DOHH2 (cell line): ENCODE data around the gene RALBP1.

Experiments
- H3F3A ChIP-seq: fragments of 200-600 bp; sonication (generic), shearing (Covaris generic); 2 replicates; pipeline ENCODE4 v1.6.0; 2016; ENCODE audit warnings: antibody characterized with exemption, mild to moderate bottlenecking; ENCODE audit not compliant: control insufficient read depth, insufficient read depth
- H3K27ac ChIP-seq: fragments of 200-600 bp; sonication (generic); 2 replicates; pipeline ENCODE4 v1.5.1; 2014; ENCODE audit warnings: low read depth, mild to moderate bottlenecking, low read length, moderate library complexity
- H3K27me3 ChIP-seq: fragments of 200-600 bp; sonication (generic); 2 replicates; pipeline ENCODE4 v1.6.1; 2014; ENCODE audit warnings: mild to moderate bottlenecking, low read length, mixed read lengths; ENCODE audit not compliant: control insufficient read depth
- H3K36me3 ChIP-seq: fragments of 200-600 bp; sonication (generic); 2 replicates; pipeline ENCODE4 v1.6.1; 2014; ENCODE audit warnings: mild to moderate bottlenecking, low read length, moderate library complexity, mixed read lengths; ENCODE audit not compliant: control insufficient read depth
- H3K4me1 ChIP-seq: fragments of 200-600 bp; sonication (generic); 2 replicates; pipeline ENCODE4 v1.6.1; 2014; ENCODE audit warnings: mild to moderate bottlenecking, low read length, mixed read lengths; ENCODE audit not compliant: control insufficient read depth
- H3K4me2 ChIP-seq: fragments of 200-600 bp; sonication (generic); 2 replicates; pipeline ENCODE4 v1.6.0; 2014; ENCODE audit warnings: mild to moderate bottlenecking, low read length, moderate library complexity
- H3K4me3 ChIP-seq: fragments of 200-600 bp; sonication (generic); 2 replicates; pipeline ENCODE4 v1.5.1; 2014; ENCODE audit warnings: mild to moderate bottlenecking, low read length, mixed read lengths
- H3K79me2 ChIP-seq: fragments of 200-600 bp; sonication (generic); 2 replicates; pipeline ENCODE4 v1.6.1; 2014; ENCODE audit warnings: mild to moderate bottlenecking, low read length, mixed read lengths; ENCODE audit not compliant: control insufficient read depth
- H3K9me2 ChIP-seq: fragments of 200-600 bp; sonication (generic); replicated peaks from 2 replicates; pipeline ENCODE4 v1.6.1; 2014; ENCODE audit warnings: mild to moderate bottlenecking, low read length, mixed read lengths; ENCODE audit not compliant: control insufficient read depth
- H3K9me3 ChIP-seq: fragments of 200-600 bp; sonication (generic); 2 replicates; pipeline ENCODE4 v1.6.1; 2014; ENCODE audit warnings: antibody characterized with exemption, low read length, mixed read lengths; ENCODE audit not compliant: control insufficient read depth, insufficient read depth
- H4K20me1 ChIP-seq: fragments of 200-600 bp; sonication (generic); 2 replicates; pipeline ENCODE4 v1.6.0; 2014; ENCODE audit warnings: low read depth, mild to moderate bottlenecking, antibody characterized with exemption, low read length, moderate library complexity; ENCODE audit not compliant: control insufficient read depth, insufficient read depth
- CTCF ChIP-seq: fragments of 200-600 bp; sonication (generic); IDR thresholded peaks from one replicate; pipeline ENCODE4 v1.5.1; 2014; ENCODE audit warnings: antibody characterized with exemption, mild to moderate bottlenecking, low read depth, low read length; ENCODE audit not compliant: poor library complexity, severe bottlenecking
- EZH2phosphoT487 ChIP-seq: fragments of 200-600 bp; sonication (generic); IDR thresholded peaks from 2 replicates; pipeline ENCODE4 v1.6.1; 2017; ENCODE audit warnings: borderline replicate concordance, mild to moderate bottlenecking, antibody characterized with exemption, low read length, moderate library complexity, mixed read lengths

RALBP1 gene

GRCh38 chr18:9561759-9562158 is 86.4 kb downstream of the RALBP1 start:
- no peaks in the 10 kb centered on the region for H3K79me2 ChIP-seq
- no peaks in the 10 kb centered on the region for H3K4me1 ChIP-seq
- H3K4me2 ChIP-seq, result no peak overlapping the region
- no peaks in the 10 kb centered on the region for H3K9me2 ChIP-seq
- no peak overlapping the region for H3K27ac ChIP-seq
- H3K9me3 ChIP-seq, result no peaks in the 10 kb centered on the region
- TF ChIP-seq CTCF (no peak), EZH2phosphoT487 (no peak)
- no peaks in the 10 kb centered on the region for H4K20me1 ChIP-seq
- peaks cover 37% of the 10 kb centered on the region for H3K36me3 ChIP-seq
- H3F3A ChIP-seq, result no peaks in the 10 kb centered on the region
- no peaks in the 10 kb centered on the region for H3K27me3 ChIP-seq
- no peak overlapping the region for H3K4me3 ChIP-seq

GRCh38 chr18:9562584-9562983 is 87.3 kb downstream of the RALBP1 start:
- H3K36me3 ChIP-seq, result peaks cover 31% of the 10 kb centered on the region
- H3F3A ChIP-seq, result no peaks in the 10 kb centered on the region
- H4K20me1 ChIP-seq, result no peaks in the 10 kb centered on the region
- no peak overlapping the region for H3K4me3 ChIP-seq
- TF ChIP-seq CTCF, result no peak
- peaks cover 5% of the 10 kb centered on the region; the same call in 1 of the 2 replicates for H3K4me1 ChIP-seq
- no peak overlapping the region for H3K4me2 ChIP-seq
- H3K9me3 ChIP-seq, result no peaks in the 10 kb centered on the region
- H3K9me2 ChIP-seq, result no peaks in the 10 kb centered on the region
- H3K27ac ChIP-seq, result no peak overlapping the region
- no peaks in the 10 kb centered on the region for H3K79me2 ChIP-seq
- no peaks in the 10 kb centered on the region for H3K27me3 ChIP-seq

GRCh38 chr18:9563331-9563730 is 88.0 kb downstream of the RALBP1 start:
- Histone ChIP-seq H3K9me3 (no peaks in the 10 kb centered on the region), H3K27ac (no peak overlapping the region), H3K4me3 (no peak overlapping the region), H3K4me1 (peaks cover 6% of the 10 kb centered on the region; the same call in 1 of the 2 replicates), H4K20me1 (no peaks in the 10 kb centered on the region), H3K27me3 (no peaks in the 10 kb centered on the region), H3K36me3 (peaks cover 31% of the 10 kb centered on the region), H3K9me2 (no peaks in the 10 kb centered on the region), H3F3A (no peaks in the 10 kb centered on the region), H3K4me2 (no peak overlapping the region), H3K79me2 (no peaks in the 10 kb centered on the region)
- TF ChIP-seq EZH2phosphoT487 (no peak), CTCF (no peak)

GRCh38 chr18:9565407-9565806 is 90.1 kb downstream of the RALBP1 start:
- no peak overlapping the region for H3K27ac ChIP-seq
- no peaks in the 10 kb centered on the region for H3F3A ChIP-seq
- no peaks in the 10 kb centered on the region for H3K9me3 ChIP-seq
- H4K20me1 ChIP-seq, result no peaks in the 10 kb centered on the region
- no peaks in the 10 kb centered on the region for H3K9me2 ChIP-seq
- H3K4me3 ChIP-seq, result no peak overlapping the region
- H3K4me1 ChIP-seq, result peaks cover 6% of the 10 kb centered on the region; the same call in 1 of the 2 replicates
- H3K27me3 ChIP-seq, result no peaks in the 10 kb centered on the region
- no peak overlapping the region for H3K4me2 ChIP-seq
- no peak for TF ChIP-seq EZH2phosphoT487
- TF ChIP-seq CTCF, result no peak
- H3K79me2 ChIP-seq, result no peaks in the 10 kb centered on the region
- peaks cover 27% of the 10 kb centered on the region for H3K36me3 ChIP-seq
